ENCODE results near the gene PRDM16.

Gene PRDM16

DNA sequence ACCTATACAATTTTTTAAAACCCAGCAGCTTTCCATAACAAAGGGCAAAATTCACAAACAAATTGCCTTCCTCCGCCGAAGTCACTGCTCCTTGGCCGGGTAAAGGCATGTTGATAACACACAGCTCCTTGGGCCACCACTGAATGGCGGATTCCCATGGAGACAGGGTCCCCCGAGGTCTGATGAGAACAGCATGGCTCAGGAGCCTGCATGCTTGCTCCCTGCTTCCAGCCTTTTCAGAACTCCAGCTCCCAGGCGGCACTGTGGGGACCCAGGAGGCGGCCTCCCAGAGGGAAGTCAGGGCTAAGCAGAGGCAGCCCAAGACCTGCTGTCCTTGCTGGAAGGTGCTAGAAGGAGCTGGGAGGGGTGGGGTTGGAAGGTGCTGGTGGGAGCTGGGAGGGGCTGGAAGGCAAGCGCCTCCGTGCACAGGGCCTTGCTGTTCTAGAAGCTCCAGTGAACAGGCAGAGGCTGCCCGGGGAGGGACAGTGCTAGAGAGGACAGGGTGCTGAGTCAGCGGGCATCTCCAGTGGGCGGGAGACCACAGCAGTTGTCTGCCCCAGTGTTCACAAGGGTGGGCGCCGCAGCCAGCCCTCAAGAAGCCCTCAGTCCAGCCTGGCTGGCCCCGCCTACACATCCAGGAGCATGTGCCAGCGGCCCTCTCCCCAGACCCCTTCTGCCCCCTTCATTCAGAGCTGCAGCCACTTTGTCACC is 35.1 kb downstream of the PRDM16 start:
- no peak for DNase-seq (ENCODE audit: low read depth, low spot score)

DNA sequence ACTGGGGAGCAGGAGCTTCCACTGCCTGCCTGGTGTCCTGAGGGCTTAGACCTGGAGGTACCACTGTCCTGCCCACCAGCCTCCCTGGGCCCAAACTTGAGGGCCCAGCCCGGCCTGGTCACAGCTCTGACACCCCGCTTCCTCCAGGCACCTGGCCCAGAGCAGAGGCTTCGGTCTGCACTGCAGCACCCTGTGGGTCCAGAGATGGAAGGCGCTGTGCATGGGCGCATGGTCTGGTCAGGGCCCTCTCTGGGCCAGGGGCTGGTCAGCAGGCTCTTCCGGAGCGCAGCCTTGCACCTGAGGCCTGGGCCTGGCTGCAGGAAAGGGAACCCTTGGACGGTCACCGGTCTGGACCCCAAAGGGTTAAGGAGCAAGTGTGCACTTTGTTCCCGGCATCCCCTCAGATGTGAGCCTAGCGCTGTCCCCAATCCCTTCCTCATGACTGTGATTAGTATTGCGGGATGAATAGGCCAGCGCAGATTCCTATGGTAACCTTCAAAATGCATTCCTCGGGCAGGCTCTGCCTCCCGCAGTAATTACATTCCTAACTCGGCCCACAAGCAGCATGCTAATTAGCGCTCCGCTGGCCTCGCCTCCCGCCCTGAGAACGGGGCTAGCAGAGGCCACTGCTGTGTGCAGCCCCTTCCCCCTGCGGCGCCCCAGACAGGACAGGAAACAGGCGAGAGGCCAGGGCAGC is 36.3 kb downstream of the PRDM16 start:
- DNase-seq (ENCODE audit: low read depth, low spot score): peak; percentile 92

GRCh38 chr1:3106216-3106615 is 37.2 kb downstream of the PRDM16 start:
- no peak for DNase-seq (ENCODE audit: low read depth, low spot score)

- DNase-seq (ENCODE audit: low read depth, low spot score): no peak
These were observed 38.2 kb downstream of the PRDM16 start for GRCh38 chr1:3107201-3107600.

GRCh38 chr1:3109355-3109754 is 40.4 kb downstream of the PRDM16 start:
- no peak for DNase-seq (ENCODE audit: low read depth, low spot score)

DNA sequence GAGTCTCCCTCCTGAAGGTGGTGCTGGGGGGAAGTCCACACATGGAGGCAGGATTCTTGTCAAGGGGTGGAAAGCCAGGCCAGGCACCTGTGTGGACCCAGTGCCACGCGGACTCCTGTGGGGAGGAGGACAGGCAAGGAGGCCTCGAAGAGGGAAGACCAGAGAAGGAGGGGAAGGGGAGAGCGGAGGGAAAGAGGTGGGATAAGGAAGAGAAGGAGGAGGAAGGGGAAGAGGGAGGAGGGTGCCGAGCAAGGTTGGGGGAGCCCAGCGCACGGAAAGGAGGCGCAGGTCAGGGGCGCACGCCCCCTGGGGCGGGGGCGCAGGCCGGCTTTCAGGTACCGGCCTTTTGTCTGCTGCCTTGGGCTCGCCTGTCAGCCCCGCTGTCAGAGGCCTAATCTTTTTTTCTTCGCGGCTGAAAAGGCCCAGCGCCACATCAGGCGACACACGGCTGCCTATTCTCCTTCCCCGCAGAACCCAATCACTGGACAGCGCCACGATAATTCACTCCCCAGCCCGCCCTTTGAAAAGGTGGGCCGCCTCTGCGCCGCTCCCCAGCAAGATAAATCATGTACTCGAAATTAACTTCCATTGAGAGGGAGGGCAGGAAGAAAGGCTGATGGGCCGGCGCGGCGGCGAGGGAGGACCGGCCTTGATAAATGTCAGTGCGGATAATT is 42.5 kb downstream of the PRDM16 start:
- no peak for DNase-seq (ENCODE audit: low read depth, low spot score)

DNA sequence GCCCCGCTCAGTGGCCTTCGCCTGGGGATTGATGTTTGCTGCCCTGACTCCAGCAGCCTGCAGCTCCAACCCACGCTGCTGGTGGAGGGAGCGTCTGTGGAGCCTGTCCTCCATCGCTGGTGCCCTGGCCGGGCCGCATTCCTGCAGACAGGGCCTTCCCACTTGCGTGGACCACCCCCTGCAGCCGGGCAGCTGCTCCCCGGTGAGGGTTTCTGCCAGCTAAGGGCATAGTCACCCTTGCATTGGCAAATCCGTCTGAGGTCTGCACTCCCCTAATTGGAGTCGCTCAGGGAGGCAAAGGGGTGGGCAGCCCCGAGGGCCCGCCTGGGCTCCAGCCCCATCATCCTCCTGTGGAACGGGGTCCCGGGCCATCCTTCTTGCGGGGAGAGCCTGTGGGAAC is 43.5 kb downstream of the PRDM16 start:
- DNase-seq (ENCODE audit: low read depth, low spot score): no peak

- no peak for DNase-seq (ENCODE audit: low read depth, low spot score)
These were observed 44.2 kb downstream of the PRDM16 start for GRCh38 chr1:3113047-3113740.

DNA sequence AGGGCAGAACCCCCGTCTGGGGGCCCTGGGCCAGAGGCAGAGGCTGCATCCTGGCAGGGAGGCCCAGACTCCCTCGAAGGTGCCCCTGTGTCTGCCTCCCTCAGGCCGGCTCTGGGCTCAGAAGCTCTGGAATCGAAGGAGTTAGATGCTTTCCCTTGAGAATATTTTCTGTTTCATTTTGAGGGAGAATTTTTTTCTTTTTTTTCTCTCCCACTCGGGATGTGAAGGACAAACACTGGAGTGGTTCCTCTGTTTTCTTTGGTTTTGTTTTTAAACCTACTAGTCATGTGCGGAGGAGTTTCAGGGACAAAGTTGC is 44.7 kb downstream of the PRDM16 start:
- DNase-seq (ENCODE audit: low read depth, low spot score): no peak

DNA sequence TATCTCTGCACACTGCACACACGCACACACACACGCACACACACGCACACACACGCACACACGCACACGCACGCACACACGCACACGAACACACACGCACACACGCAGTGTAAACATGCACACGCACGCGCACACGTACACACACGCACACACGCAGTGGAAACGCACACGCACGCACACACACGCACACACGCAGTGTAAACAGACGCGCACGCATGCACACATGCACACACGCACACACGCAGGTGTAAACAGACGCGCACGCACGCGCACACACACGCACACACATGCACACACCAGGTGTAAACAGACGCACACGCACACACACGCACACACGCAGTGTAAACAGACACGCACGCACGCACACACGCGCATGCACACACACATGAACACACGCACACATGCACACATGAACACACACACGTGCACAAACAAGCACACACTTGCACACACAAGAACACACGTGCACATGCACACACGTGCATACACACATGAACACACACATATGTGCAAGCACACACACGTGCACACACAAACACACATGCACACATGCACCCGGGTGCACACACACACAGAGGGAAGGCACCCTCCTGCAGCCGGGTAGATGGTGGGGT is 45.2 kb downstream of the PRDM16 start:
- DNase-seq (ENCODE audit: low read depth, low spot score): no peak

DNA sequence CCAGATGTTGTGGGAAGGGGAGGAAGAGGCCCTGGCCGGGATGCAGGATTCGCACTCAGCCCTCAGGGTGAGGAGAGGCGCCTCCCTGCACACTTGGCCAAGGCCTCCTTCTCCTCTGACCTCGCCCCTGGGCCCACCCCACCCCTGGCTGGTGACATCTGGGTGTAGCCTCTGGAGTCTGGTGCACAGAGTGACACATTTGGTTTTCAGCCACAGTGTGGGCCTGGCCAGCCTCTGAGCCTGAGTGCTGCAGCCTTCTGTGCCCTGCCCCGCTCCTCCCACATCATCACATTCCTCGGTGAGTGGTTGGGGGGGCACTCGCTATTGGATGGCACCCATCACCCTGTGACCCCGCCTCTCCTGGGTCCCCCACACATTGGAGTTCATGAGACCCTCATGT is 45.8 kb downstream of the PRDM16 start:
- DNase-seq (ENCODE audit: low read depth, low spot score): no peak

DNA sequence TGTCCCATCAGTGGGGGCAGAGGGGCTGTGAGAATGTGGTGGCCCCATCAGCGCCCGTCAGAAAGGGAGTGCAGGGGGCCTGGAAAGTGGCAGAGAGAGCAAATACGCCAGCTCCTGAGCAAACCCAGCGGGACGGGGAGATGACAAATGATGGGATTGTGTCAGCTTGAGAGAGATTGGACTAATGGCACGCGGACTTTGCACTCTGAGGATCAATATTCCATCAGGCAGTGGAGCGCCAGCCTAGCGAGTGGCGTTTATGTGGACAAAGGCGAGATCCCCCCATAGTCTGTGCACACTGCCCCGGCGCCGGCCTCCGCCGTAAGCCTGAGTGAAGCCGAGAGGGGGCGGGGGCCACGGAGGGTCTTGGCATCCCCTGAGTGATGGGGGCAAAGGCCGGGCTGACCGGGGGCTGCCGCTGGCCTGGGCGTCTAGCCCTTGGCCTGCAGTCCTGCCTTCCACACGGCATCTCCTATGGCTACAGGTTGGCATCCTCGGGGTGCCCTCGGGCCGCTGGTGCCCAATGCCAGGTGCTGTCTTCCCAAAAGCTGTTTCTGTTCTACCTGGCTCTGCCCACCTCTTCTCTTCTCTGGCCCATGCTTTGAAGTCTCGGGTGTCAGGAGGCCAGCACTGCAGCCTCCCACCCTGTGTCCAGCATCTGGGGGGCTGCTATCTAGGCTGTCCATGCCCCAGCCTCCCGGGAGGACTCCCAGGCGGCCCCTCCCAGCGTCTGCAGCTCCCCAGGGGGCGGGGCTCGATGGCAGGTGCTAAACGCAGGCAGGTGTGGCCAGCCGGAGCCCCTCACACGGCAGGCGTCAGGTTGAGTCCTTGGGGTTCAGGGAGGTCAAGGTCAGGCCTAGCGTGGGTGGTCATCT is 46.5 kb downstream of the PRDM16 start:
- DNase-seq (ENCODE audit: low read depth, low spot score): no peak

DNA sequence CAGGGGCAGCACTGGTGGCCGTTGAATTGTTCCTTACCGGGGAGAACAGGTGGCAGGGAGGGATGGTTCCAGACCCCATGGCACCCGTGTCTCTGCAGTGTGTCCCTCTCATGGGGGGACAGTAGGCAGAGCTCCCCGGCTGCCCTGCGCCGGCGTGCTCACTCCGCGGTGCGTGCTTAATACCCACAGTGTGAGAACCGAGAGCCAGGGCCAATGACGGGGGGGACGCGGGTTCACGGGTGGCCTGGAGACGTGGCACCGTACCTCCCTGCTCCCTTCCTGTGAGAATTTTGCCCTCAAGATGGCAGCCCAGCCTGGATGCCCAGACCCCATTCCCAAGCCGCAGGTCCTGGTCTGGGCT is 47.1 kb downstream of the PRDM16 start:
- DNase-seq (ENCODE audit: low read depth, low spot score): no peak

DNA sequence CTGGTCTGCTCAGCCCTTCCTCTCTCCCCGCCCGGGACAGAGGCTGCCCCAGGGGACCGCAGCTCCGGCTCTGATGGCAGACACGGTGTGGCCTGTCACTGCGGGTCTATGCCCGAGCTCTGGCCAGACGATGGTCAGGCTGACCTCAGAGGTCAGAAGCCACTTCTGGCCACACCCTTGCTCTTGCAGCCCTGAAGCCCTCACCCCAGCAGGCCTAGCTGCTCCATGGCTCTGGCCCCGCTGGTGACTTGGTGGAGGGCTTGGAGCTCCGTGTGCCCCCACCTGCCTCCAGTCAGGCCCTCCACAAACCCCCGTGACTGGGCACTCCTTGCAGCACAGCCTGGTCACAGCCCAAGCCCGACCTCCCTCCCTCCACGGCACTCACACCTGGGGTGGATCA is 47.6 kb downstream of the PRDM16 start:
- no peak for DNase-seq (ENCODE audit: low read depth, low spot score)

DNA sequence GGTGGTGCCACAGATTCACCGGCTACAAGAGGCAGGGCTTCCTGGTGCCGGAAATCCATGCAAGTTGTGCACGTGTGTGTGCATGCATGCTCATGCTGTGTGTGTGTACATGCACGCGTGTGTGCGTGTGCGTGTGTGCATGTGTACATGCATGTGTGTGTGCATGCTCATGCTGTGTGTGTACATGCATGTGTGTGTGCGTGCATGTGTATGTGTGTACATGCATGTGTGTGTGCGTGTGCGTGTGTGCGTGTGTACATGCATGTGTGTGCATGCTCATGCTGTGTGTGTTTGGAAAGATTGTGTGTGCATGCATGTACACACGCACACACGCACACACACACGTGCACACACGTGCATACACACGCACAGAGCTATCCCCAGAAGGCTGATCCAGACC is 48.9 kb downstream of the PRDM16 start:
- no peak for DNase-seq (ENCODE audit: low read depth, low spot score)

DNA sequence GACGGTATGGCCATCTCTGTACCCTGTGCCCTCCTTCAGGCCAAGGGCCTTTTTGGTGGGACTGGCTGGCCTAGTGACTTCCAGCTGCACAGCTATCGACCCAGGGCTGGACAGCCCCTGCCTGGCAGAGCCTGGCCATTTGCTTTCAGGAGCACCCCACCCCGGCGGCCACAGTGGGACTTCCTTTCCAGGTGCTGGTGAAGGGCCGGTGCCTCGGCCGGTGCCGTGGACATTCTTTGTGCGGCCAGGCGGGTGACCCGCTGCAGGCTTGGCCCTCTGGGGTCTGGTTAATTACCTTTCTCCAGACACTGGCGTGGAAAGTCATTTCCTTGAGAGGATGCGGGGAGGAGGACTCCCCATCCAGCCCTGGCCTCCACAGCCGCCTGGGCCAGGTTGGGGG is 50.1 kb downstream of the PRDM16 start:
- DNase-seq (ENCODE audit: low read depth, low spot score): no peak

DNA sequence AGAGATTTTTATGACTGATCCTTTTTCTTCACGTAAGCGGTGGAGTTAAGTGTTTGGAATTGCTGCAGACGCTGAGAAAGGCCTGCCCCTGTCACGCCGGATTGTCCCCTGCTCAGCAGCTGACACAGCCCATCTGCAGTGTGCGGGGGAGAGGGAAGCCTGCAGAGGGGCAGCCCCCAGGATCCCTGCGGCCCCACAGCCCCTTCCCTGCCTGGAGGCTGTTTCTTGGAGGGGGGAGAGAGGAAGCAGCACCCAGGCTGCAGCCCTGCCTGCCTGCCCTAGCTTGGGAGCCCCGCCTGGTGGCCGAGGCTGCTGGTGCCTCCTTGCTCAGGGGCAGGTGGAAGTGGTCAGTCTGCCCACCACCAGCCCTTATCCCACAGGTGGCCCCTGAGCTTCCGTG is 50.7 kb downstream of the PRDM16 start:
- no peak for DNase-seq (ENCODE audit: low read depth, low spot score)

- no peak for DNase-seq (ENCODE audit: low read depth, low spot score)
These were observed 51.1 kb downstream of the PRDM16 start for GRCh38 chr1:3120140-3120539.

- no peak for DNase-seq (ENCODE audit: low read depth, low spot score)
These were observed 52.0 kb downstream of the PRDM16 start for GRCh38 chr1:3120994-3121393.

DNA sequence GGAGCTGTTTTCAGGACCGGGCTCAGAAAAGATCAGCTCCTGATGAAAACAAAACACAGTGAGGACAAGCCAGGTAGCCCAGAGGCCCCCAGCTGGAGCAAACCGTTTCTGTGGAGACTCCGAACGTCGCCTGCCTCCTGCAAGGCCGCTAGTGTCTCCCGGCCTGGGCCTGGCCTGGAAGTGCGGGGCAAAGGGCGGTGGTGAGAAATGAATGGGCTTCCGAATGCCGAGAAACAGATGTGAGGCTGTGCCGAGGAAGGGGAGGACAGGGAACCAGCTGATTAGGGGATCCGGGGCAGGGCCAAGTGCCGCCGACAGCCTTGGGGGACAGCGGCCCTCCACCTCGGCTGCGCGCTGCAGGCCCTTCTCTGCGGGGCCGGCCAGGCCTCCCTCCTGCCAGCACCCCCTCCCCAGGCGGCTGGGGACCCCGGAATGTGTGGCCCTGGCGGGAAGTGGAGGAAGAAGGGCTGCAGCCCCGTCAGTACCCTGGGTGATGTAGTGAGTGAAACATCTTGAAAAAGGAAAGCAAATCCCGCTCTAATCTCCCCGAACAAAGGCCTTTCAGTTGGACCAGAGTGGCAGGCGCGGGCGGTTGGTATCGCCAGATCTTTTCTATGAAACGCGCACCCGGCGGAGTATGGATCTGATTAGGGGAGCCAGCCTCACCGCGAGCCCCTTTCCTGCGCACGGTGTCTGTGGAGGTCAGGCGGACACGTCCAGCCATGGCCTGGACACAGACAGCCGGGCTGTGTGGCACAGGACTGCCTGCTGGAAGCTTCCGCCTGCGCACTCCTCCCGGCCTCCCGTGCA is 52.6 kb downstream of the PRDM16 start:
- DNase-seq (ENCODE audit: low read depth, low spot score): no peak

Data from ELF-1 (cell line).